Measurements from ENCODE around the gene KCNAB1.

- TF ChIP-seq CTCF (conservative IDR thresholded peaks at IDR 0.05 in 1 of 2, IDR thresholded peaks at IDR 0.05 in 1 of 2; ENCODE audit: extremely low read depth in 1 of 2, insufficient read depth in 1 of 2, low read depth in 1 of 2, low read length in 2 of 2) (no peak), EZH2 (IDR thresholded peaks at IDR 0.05; ENCODE audit: borderline replicate concordance, low read length) (no peak)
These were observed 252.7 kb downstream of the KCNAB1 start for GRCh38 chr3:156373095-156373494.
